B cell (primary cell): ENCODE data around the gene RUFY1. TPM values are rescaled to one million over a fixed set of nuclear protein-coding genes. Genes with fewer than 3 reads are reported as not detected.

Experiments
- ATAC-seq: fragments of 200-7000 bp; cut with Tn5 transposase; one replicate; pipeline ENCODE4 v1.10.0; 2021; ENCODE audit warnings: low read depth, mild to moderate bottlenecking, moderate number of reproducible peaks, moderate library complexity
- CTCF ChIA-PET: fragments of 350-600 bp; sonication (Branson Sonifier 250); formaldehyde crosslinking; loops from one replicate; lab custom pipeline; 2021; ENCODE audit warnings: antibody characterized with exemption, inconsistent platforms; lab: Charles Lee
- POLR2A ChIA-PET: fragments of 350-600 bp; sonication (Branson Sonifier 250); formaldehyde crosslinking; loops from one replicate; lab custom pipeline; 2021; ENCODE audit warnings: antibody characterized with exemption; lab: Charles Lee
- DNase-seq: peaks from one replicate; pipeline ENCODE4 v3.0.0; 2013
- H2AFZ ChIP-seq: 2 replicates; pipeline ENCODE4 v1.6.1; 2012; ENCODE audit warnings: mild to moderate bottlenecking, low read depth, low read length; ENCODE audit not compliant: insufficient read depth, poor library complexity, severe bottlenecking
- H3K27ac ChIP-seq, 2 donors: 1 replicate in 1 of 2; 2 replicates in 1 of 2; pipeline ENCODE4 v1.5.1; 2012 to 2013; ENCODE audit warnings: low read length in 2 of 2, mild to moderate bottlenecking in 2 of 2, moderate library complexity in 1 of 2
- H3K27me3 ChIP-seq, 4 experiments: fragments of 200-600 bp in 1 of 4; sonication (generic) in 1 of 4; replicated peaks in 1 of 4; 1 replicate in 2 of 4; 2 replicates in 2 of 4; pipeline versions ENCODE4 v1.6.1 to v1.7.0; 2013 to 2016; ENCODE audit warnings: low read length in 3 of 4, mild to moderate bottlenecking in 2 of 4, mixed read lengths in 1 of 4, moderate library complexity in 1 of 4; ENCODE audit not compliant: insufficient read depth in 4 of 4, control insufficient read depth in 3 of 4; ENCODE audit errors: control extremely low read depth in 1 of 4
- H3K36me3 ChIP-seq, 2 experiments: replicated peaks in 1 of 2; 1 replicate in 1 of 2; 2 replicates in 1 of 2; pipeline versions ENCODE4 v1.6.1 to v1.7.1; 2013; ENCODE audit warnings: low read length in 1 of 2; ENCODE audit not compliant: insufficient read depth in 2 of 2, control insufficient read depth in 1 of 2; ENCODE audit errors: control extremely low read depth in 1 of 2, extremely low read depth in 1 of 2
- H3K4me1 ChIP-seq, 2 donors: fragments of 200-600 bp in 1 of 2; sonication (generic) in 1 of 2; 1 replicate in 1 of 2; 2 replicates in 1 of 2; pipeline versions ENCODE4 v1.5.1 to v1.6.1; 2013 to 2017; ENCODE audit warnings: low read length in 2 of 2; ENCODE audit not compliant: control insufficient read depth in 2 of 2, insufficient read depth in 2 of 2
- H3K4me2 ChIP-seq: replicated peaks from 2 replicates; pipeline ENCODE3; 2012; ENCODE audit warnings: mild to moderate bottlenecking, low read depth, low read length; ENCODE audit not compliant: poor library complexity, severe bottlenecking
- H3K4me3 ChIP-seq, 5 experiments: fragments of 200-600 bp in 1 of 5; sonication (generic) in 1 of 5; 1 replicate in 3 of 5; 2 replicates in 2 of 5; pipeline versions ENCODE4 v1.5.1 to v1.7.0; 2011 to 2016; ENCODE audit warnings: low read length in 4 of 5, mild to moderate bottlenecking in 4 of 5, low read depth in 2 of 5, control low read depth in 1 of 5, moderate library complexity in 1 of 5; ENCODE audit not compliant: insufficient read depth in 1 of 5; ENCODE audit errors: control extremely low read depth in 1 of 5, extremely low read depth in 1 of 5
- H3K79me2 ChIP-seq: fragments of 200-600 bp; sonication (generic); one replicate; pipeline ENCODE4 v1.6.0; 2016; ENCODE audit warnings: low read length; ENCODE audit not compliant: control insufficient read depth, insufficient read depth
- H3K9ac ChIP-seq: fragments of 200-600 bp; sonication (generic); 2 replicates; pipeline ENCODE4 v1.6.1; 2017; ENCODE audit warnings: mild to moderate bottlenecking, low read length, moderate library complexity
- H3K9me3 ChIP-seq, 3 donors: one replicate each; pipeline versions ENCODE4 v1.6.1 to v1.7.1; 2013; ENCODE audit warnings: low read length in 2 of 3; ENCODE audit not compliant: control insufficient read depth in 2 of 3, insufficient read depth in 1 of 3; ENCODE audit errors: control extremely low read depth in 1 of 3
- H4K20me1 ChIP-seq: 2 replicates; pipeline ENCODE4 v1.6.0; 2012; ENCODE audit warnings: mild to moderate bottlenecking, low read length; ENCODE audit not compliant: insufficient read depth, control insufficient read depth, poor library complexity, severe bottlenecking
- H3K27ac Mint-ChIP-seq: one replicate; pipeline ENCODE4 v1.8.0; 2021; ENCODE audit warnings: mixed read lengths
- H3K27me3 Mint-ChIP-seq: one replicate; pipeline ENCODE4 v1.8.0; 2021; ENCODE audit warnings: mixed read lengths
- H3K4me1 Mint-ChIP-seq: one replicate; pipeline ENCODE4 v1.8.0; 2021; ENCODE audit warnings: mixed read lengths
- H3K4me3 Mint-ChIP-seq: one replicate; pipeline ENCODE4 v1.8.0; 2021; ENCODE audit warnings: mixed read lengths
- H3K9me3 Mint-ChIP-seq: one replicate; pipeline ENCODE4 v1.8.0; 2022; ENCODE audit warnings: mixed read lengths; ENCODE audit not compliant: insufficient read depth
- CTCF ChIP-seq: fragments of 200-600 bp; IDR thresholded peaks from one replicate; pipeline ENCODE4 v1.8.0; 2022; ENCODE audit warnings: antibody characterized with exemption, mild to moderate bottlenecking
- EZH2 ChIP-seq: IDR thresholded peaks from 2 replicates; pipeline ENCODE4 v1.6.1; 2012; ENCODE audit warnings: borderline replicate concordance, low read depth, mild to moderate bottlenecking, moderate library complexity, low read length; ENCODE audit not compliant: insufficient read depth, poor library complexity, severe bottlenecking
- WGBS: methylation state at CpG from one replicate; pipeline ENCODE4 v1.1.5; 2013; ENCODE audit warnings: missing lambda C conversion rate; ENCODE audit not compliant: insufficient coverage; 5-methylcytosine and 5-hydroxymethylcytosine counted together
- intact Hi-C: fragments of 100-400 bp; cut with micrococcal nuclease; formaldehyde crosslinking; loops from one replicate; pipeline ENCODE4 v1.10.0; 2022
- polyA plus RNA-seq: library from polyadenylated mRNA; depleted of rRNA; stranded (reverse); fragments of >200 nt; gene quantifications from 2 replicates; pipeline ENCODE4 v1.2.3, GENCODE V29; 2012
- total RNA-seq, 2 donors: library from RNA; stranded (reverse); fragments of 120-200 nt in 1 of 2; gene quantifications; 1 replicate in 1 of 2; 2 replicates in 1 of 2; pipeline versions ENCODE4 v1.2.3 to v1.2.4, GENCODE V29; 2013 to 2022

The RUFY1 gene
- total and polyA plus RNA-seq, 2 donors (not counting 1 experiment from before 2014, with no cell fraction given), result 38.5 to 99.8 TPM

DNA sequence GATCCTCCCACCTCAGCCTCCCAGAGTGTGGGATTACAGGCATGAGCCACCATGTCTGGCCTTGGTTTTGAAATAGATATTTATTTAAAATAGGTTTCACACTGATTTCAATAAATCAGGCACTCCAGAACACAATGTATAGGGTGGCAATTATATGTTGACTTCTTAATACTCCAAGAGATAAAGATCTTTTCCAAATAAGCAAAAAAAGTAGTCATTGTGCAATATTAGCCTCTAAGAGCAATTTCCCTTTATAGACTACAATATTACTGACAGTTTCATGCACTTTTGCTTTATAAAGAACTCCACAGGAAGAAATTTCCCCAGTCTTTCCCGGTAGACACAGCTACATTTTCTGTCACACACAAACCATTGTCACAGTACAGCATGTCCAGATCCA is 23.4 kb upstream of the RUFY1 start:
- intact Hi-C loops, result no loop called here
- H2AFZ ChIP-seq, result no peak overlapping the region
- Mint-ChIP-seq H3K27me3 (no peaks in the 10 kb centered on the region), H3K9me3 (no peaks in the 10 kb centered on the region), H3K4me3 (no peak overlapping the region), H3K27ac (no peak overlapping the region), H3K4me1 (peaks cover 19% of the 10 kb centered on the region)
- no peaks in the 10 kb centered on the region for H3K79me2 ChIP-seq
- DNase-seq (no peak), ATAC-seq (no peak)
- no peak overlapping the region for H3K4me2 ChIP-seq
- H3K27ac ChIP-seq, result no peak overlapping the region
- CTCF ChIA-PET, result no interaction called here
- H3K4me3 ChIP-seq, result no peak overlapping the region
- peaks cover 0 to 9% of the 10 kb centered on the region in 2 donors for H3K4me1 ChIP-seq
- no peak for TF ChIP-seq CTCF
- TF ChIP-seq EZH2, result no peak
- WGBS, result 67% methylated on average over 1 of the region's 1 CpG
- no peak overlapping the region for H3K9ac ChIP-seq
- H3K9me3 ChIP-seq, result peaks cover 0 to 4% (median 0%) of the 10 kb centered on the region in 3 donors
- no peaks in the 10 kb centered on the region for H3K27me3 ChIP-seq
- no peaks in the 10 kb centered on the region for H3K36me3 ChIP-seq
- H4K20me1 ChIP-seq, result no peaks in the 10 kb centered on the region
- POLR2A ChIA-PET, result no interaction called here
